ENCODE results near the gene GPATCH3. TPM values are rescaled to one million over a fixed set of nuclear protein-coding genes. Genes with fewer than 3 reads are reported as not detected.

GPATCH3 gene
- total RNA-seq, 1 experiment from 2014 or later = 14.8 TPM

DNA sequence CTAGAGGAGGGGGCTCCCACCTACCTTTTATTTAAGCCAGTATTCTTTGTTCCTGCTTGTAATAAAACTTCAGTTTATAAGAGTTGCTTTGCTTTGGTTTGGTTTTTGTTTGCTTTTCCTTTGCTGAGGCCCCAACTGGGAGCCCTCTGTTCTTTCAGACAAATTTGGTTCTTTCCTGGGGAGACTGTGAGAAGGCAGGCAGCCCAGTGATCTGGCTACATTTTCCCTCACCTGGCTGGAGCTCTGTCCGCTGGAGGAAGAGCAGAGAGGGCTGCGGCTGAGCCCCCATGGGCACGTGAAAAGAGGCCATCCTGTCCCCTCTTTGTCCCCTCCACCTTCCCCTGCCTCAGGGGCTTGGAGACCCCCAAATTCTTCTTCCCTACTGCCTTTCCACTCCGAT lies 44.6 kb downstream of the GPATCH3 start:
- H3K36me3 ChIP-seq (ENCODE audit: control insufficient read depth in 1 of 2, insufficient read depth in 2 of 2, low read length in 2 of 2) = peaks cover 3 to 28% of the 10 kb centered on the region in 2 experiments; a peak in 3 of 4 replicates
- ChIA-PET POLR2A (no interaction called here), RAD21 (ENCODE audit: low non-redundant PET in 1 of 2, low total read pairs in 2 of 2, uncharacterized antibody in 2 of 2, unreplicated experiment in 2 of 2) (no interaction called here), CTCF (interaction anchor here (1.6 to 2.6 kb wide), 2 partner anchors 10 to 17 kb away, joined by 6 to 8 read pairs; no protein-coding TSS in a partner anchor)
- DNase-seq (ENCODE audit: low read depth, low spot score) (no peak), ATAC-seq (no peak)
- no peak overlapping the region for H3K9ac ChIP-seq (ENCODE audit: low read length)
- H3K9me2 ChIP-seq (ENCODE audit: insufficient read depth) = no peaks in the 10 kb centered on the region
- H3K4me2 ChIP-seq (ENCODE audit: low read length) = no peak overlapping the region
- intact Hi-C loops (cut with micrococcal nuclease) = no loop called here
- no peaks in the 10 kb centered on the region for H3K27me3 ChIP-seq (ENCODE audit: insufficient read depth, low read length)
- no TSS peak for BruUV-seq (replicated peaks)
- H3K27ac ChIP-seq (ENCODE audit: low read depth, low read length) = no peak overlapping the region
- no peaks in the 10 kb centered on the region for H3K79me2 ChIP-seq (ENCODE audit: insufficient read depth, low read length)
- no peak overlapping the region for H2AFZ ChIP-seq (ENCODE audit: low read depth, low read length, poor library complexity, severe bottlenecking)
- H3K9me3 ChIP-seq (ENCODE audit: control insufficient read depth in 1 of 2, insufficient read depth in 1 of 2, low read depth in 1 of 2, low read length in 2 of 2) = no peaks in the 10 kb centered on the region
- TF ChIP-seq, protein P1, sequence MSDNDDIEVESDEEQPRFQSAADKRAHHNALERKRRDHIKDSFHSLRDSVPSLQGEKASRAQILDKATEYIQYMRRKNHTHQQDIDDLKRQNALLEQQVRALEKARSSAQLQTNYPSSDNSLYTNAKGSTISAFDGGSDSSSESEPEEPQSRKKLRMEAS (IDR thresholded peaks at IDR 0.05) = no peak
- TF ChIP-seq YY1 (IDR thresholded peaks at IDR 0.05; ENCODE audit: extremely low read depth, insufficient replicate concordance, low read depth, low read length) = no peak
- TF ChIP-seq, protein P2, sequence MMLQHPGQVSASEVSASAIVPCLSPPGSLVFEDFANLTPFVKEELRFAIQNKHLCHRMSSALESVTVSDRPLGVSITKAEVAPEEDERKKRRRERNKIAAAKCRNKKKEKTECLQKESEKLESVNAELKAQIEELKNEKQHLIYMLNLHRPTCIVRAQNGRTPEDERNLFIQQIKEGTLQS (IDR thresholded peaks at IDR 0.05) = no peak
- no peak for TF ChIP-seq ZNF274 (IDR thresholded peaks at IDR 0.05; ENCODE audit: low read depth, low read length)
- TF ChIP-seq EZH2 (IDR thresholded peaks at IDR 0.05) = no peak
- no peak for TF ChIP-seq SIN3A (IDR thresholded peaks at IDR 0.05; ENCODE audit: low read depth)
- TF ChIP-seq CEBPB (IDR thresholded peaks at IDR 0.05; ENCODE audit: low read depth) = no peak
- no peak for TF ChIP-seq POLR2AphosphoS5 (IDR thresholded peaks at IDR 0.05; ENCODE audit: low read depth, low read length)
- no peak for TF ChIP-seq ZFX (IDR thresholded peaks at IDR 0.05)
- TF ChIP-seq EZH2phosphoT487 (IDR thresholded peaks at IDR 0.05; ENCODE audit: borderline replicate concordance) = no peak
- TF ChIP-seq SP1 (IDR thresholded peaks at IDR 0.05; ENCODE audit: low read depth) = no peak
- no peak for TF ChIP-seq ELF1 (IDR thresholded peaks at IDR 0.05; ENCODE audit: borderline replicate concordance, low read depth)
- no peak for TF ChIP-seq FOSL1 (IDR thresholded peaks at IDR 0.05; ENCODE audit: low read depth)
- TF ChIP-seq RAD21 (IDR thresholded peaks at IDR 0.05; ENCODE audit: low read depth) = no peak
- no peak for TF ChIP-seq EGR1 (IDR thresholded peaks at IDR 0.05; ENCODE audit: low read depth)
- no peak for TF ChIP-seq POLR2A (IDR thresholded peaks at IDR 0.05; ENCODE audit: borderline replicate concordance, extremely low read depth, insufficient read depth, insufficient read length)
- TF ChIP-seq, protein P3, sequence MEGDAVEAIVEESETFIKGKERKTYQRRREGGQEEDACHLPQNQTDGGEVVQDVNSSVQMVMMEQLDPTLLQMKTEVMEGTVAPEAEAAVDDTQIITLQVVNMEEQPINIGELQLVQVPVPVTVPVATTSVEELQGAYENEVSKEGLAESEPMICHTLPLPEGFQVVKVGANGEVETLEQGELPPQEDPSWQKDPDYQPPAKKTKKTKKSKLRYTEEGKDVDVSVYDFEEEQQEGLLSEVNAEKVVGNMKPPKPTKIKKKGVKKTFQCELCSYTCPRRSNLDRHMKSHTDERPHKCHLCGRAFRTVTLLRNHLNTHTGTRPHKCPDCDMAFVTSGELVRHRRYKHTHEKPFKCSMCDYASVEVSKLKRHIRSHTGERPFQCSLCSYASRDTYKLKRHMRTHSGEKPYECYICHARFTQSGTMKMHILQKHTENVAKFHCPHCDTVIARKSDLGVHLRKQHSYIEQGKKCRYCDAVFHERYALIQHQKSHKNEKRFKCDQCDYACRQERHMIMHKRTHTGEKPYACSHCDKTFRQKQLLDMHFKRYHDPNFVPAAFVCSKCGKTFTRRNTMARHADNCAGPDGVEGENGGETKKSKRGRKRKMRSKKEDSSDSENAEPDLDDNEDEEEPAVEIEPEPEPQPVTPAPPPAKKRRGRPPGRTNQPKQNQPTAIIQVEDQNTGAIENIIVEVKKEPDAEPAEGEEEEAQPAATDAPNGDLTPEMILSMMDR (IDR thresholded peaks at IDR 0.05 in 2 of 3, conservative IDR thresholded peaks at IDR 0.05 in 1 of 3; ENCODE audit: borderline replicate concordance in 1 of 3, insufficient read depth in 1 of 3, low read depth in 2 of 3, low read length in 2 of 3) = no peak
- TF ChIP-seq TCF7L2 (IDR thresholded peaks at IDR 0.05; ENCODE audit: borderline replicate concordance, extremely low read depth, insufficient read depth, insufficient read length) = no peak
- TF ChIP-seq, protein P4, sequence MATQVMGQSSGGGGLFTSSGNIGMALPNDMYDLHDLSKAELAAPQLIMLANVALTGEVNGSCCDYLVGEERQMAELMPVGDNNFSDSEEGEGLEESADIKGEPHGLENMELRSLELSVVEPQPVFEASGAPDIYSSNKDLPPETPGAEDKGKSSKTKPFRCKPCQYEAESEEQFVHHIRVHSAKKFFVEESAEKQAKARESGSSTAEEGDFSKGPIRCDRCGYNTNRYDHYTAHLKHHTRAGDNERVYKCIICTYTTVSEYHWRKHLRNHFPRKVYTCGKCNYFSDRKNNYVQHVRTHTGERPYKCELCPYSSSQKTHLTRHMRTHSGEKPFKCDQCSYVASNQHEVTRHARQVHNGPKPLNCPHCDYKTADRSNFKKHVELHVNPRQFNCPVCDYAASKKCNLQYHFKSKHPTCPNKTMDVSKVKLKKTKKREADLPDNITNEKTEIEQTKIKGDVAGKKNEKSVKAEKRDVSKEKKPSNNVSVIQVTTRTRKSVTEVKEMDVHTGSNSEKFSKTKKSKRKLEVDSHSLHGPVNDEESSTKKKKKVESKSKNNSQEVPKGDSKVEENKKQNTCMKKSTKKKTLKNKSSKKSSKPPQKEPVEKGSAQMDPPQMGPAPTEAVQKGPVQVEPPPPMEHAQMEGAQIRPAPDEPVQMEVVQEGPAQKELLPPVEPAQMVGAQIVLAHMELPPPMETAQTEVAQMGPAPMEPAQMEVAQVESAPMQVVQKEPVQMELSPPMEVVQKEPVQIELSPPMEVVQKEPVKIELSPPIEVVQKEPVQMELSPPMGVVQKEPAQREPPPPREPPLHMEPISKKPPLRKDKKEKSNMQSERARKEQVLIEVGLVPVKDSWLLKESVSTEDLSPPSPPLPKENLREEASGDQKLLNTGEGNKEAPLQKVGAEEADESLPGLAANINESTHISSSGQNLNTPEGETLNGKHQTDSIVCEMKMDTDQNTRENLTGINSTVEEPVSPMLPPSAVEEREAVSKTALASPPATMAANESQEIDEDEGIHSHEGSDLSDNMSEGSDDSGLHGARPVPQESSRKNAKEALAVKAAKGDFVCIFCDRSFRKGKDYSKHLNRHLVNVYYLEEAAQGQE (IDR thresholded peaks at IDR 0.05; ENCODE audit: low read depth) = no peak
- TF ChIP-seq JUND (IDR thresholded peaks at IDR 0.05) = no peak
- H4K20me1 ChIP-seq (ENCODE audit: insufficient read depth) = no peaks in the 10 kb centered on the region
- peaks cover 25 to 74% of the 10 kb centered on the region in 2 experiments for H3K4me1 ChIP-seq (ENCODE audit: control insufficient read depth in 1 of 2, insufficient read depth in 2 of 2, low read length in 2 of 2)
- no peak overlapping the region for H3K4me3 ChIP-seq (replicated peaks in 1 of 2; ENCODE audit: low read depth in 1 of 2, low read length in 2 of 2)

Data from HCT116 (cell line).